Measurements from ENCODE around the gene GHITM.

DNA sequence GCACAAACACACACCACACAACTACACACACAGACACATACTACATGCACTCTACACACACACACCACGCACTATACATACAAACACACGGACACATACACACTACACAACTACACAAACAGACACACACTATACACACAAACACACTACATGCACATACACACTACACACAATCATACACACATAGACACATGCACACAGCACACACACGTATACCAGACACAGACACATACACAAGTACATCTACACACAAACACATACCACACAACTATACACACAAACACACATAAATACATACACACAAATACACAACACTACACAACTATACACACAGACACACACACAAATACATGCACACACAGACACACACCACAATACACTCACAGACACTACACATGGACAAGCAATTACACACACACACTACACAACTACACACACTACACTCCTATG lies 38.9 kb downstream of the GHITM start:
- TF ChIP-seq POLR2A (IDR thresholded peaks at IDR 0.05; ENCODE audit: low read length) (no peak), GATA1 (IDR thresholded peaks at IDR 0.05; ENCODE audit: low read depth, low read length) (no peak)

All from erythroblast (primary cell).